Liver (tissue), 3 donors: ENCODE data around the gene MXD3.

Source experiments
- HNF4G ChIP-seq: IDR thresholded peaks from 2 replicates; pipeline ENCODE4 v1.6.1; 2016; ENCODE audit warnings: antibody characterized with exemption
- JUND ChIP-seq, 2 donors: IDR thresholded peaks; 2 replicates each; pipeline ENCODE4 v1.6.1; 2016; ENCODE audit warnings: antibody characterized with exemption in 2 of 2
- MAX ChIP-seq: IDR thresholded peaks from 2 replicates; pipeline ENCODE4 v1.6.1; 2016; ENCODE audit warnings: antibody characterized with exemption
- RAD21 ChIP-seq, 2 donors: IDR thresholded peaks; 2 replicates each; pipeline ENCODE4 v1.6.1; 2016; ENCODE audit warnings: antibody characterized with exemption in 2 of 2, mild to moderate bottlenecking in 2 of 2
- RXRA ChIP-seq, 2 donors: IDR thresholded peaks; 2 replicates each; pipeline ENCODE4 v1.6.1; 2017 to 2018; ENCODE audit warnings: antibody characterized with exemption in 2 of 2, mild to moderate bottlenecking in 1 of 2
- SP1 ChIP-seq: IDR thresholded peaks from 2 replicates; pipeline ENCODE4 v1.6.1; 2018; ENCODE audit warnings: antibody characterized with exemption, mild to moderate bottlenecking
- TAF1 ChIP-seq: conservative IDR thresholded peaks from 2 replicates; pipeline ENCODE4 v1.6.1; 2016; ENCODE audit warnings: antibody characterized with exemption, mild to moderate bottlenecking
- YY1 ChIP-seq: IDR thresholded peaks from 2 replicates; pipeline ENCODE4 v1.6.1; 2016; ENCODE audit warnings: antibody characterized with exemption, mild to moderate bottlenecking
- TF ChIP-seq, protein P1 (sequence below): fragments of 150-350 bp; IDR thresholded peaks from 2 replicates; pipeline ENCODE4 v1.5.1; 2017; ENCODE audit warnings: improper control_type of control experiment, low read depth, low read length; ENCODE audit not compliant: missing input control
- TF ChIP-seq, protein P2 (sequence below): IDR thresholded peaks from 2 replicates; pipeline ENCODE4 v1.6.1; 2016; ENCODE audit warnings: antibody characterized with exemption
- donor health status: healthy.
- donor health status: healthy.

- TF ChIP-seq, protein P1, sequence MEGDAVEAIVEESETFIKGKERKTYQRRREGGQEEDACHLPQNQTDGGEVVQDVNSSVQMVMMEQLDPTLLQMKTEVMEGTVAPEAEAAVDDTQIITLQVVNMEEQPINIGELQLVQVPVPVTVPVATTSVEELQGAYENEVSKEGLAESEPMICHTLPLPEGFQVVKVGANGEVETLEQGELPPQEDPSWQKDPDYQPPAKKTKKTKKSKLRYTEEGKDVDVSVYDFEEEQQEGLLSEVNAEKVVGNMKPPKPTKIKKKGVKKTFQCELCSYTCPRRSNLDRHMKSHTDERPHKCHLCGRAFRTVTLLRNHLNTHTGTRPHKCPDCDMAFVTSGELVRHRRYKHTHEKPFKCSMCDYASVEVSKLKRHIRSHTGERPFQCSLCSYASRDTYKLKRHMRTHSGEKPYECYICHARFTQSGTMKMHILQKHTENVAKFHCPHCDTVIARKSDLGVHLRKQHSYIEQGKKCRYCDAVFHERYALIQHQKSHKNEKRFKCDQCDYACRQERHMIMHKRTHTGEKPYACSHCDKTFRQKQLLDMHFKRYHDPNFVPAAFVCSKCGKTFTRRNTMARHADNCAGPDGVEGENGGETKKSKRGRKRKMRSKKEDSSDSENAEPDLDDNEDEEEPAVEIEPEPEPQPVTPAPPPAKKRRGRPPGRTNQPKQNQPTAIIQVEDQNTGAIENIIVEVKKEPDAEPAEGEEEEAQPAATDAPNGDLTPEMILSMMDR = no peak
- TF ChIP-seq RXRA (IDR thresholded peaks at IDR 0.05) = no peak
- no peak for TF ChIP-seq YY1
- TF ChIP-seq MAX = no peak
- TF ChIP-seq TAF1 = no peak
- no peak for TF ChIP-seq JUND (IDR thresholded peaks at IDR 0.05)
- TF ChIP-seq, protein P2, sequence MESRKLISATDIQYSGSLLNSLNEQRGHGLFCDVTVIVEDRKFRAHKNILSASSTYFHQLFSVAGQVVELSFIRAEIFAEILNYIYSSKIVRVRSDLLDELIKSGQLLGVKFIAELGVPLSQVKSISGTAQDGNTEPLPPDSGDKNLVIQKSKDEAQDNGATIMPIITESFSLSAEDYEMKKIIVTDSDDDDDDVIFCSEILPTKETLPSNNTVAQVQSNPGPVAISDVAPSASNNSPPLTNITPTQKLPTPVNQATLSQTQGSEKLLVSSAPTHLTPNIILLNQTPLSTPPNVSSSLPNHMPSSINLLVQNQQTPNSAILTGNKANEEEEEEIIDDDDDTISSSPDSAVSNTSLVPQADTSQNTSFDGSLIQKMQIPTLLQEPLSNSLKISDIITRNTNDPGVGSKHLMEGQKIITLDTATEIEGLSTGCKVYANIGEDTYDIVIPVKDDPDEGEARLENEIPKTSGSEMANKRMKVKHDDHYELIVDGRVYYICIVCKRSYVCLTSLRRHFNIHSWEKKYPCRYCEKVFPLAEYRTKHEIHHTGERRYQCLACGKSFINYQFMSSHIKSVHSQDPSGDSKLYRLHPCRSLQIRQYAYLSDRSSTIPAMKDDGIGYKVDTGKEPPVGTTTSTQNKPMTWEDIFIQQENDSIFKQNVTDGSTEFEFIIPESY = no peak
- TF ChIP-seq HNF4G = no peak
- TF ChIP-seq SP1 = no peak
- TF ChIP-seq RAD21 (IDR thresholded peaks at IDR 0.05) = no peak
Measured at GRCh38 chr5:177297922-177298321, 13.8 kb downstream of the MXD3 start.
